ENCODE measurements around the gene RNF220. TPM values are rescaled to one million over a fixed set of nuclear protein-coding genes. Genes with fewer than 3 reads are reported as not detected.
A peak's percentile ranks its signal among the peaks of the same experiment; 100 is the strongest.

Gene RNF220
- total and polyA plus RNA-seq, 8 donors: 50.8 to 108 (median 91.3) TPM

- no peaks in the 10 kb centered on the region for H3K9me3 ChIP-seq
- ATAC-seq (peak; percentile 3), DNase-seq (peak in 2 of 4 donors; percentile 36 to 74)
- no peaks in the 10 kb centered on the region for H3K36me3 ChIP-seq
- TF ChIP-seq, protein P1, sequence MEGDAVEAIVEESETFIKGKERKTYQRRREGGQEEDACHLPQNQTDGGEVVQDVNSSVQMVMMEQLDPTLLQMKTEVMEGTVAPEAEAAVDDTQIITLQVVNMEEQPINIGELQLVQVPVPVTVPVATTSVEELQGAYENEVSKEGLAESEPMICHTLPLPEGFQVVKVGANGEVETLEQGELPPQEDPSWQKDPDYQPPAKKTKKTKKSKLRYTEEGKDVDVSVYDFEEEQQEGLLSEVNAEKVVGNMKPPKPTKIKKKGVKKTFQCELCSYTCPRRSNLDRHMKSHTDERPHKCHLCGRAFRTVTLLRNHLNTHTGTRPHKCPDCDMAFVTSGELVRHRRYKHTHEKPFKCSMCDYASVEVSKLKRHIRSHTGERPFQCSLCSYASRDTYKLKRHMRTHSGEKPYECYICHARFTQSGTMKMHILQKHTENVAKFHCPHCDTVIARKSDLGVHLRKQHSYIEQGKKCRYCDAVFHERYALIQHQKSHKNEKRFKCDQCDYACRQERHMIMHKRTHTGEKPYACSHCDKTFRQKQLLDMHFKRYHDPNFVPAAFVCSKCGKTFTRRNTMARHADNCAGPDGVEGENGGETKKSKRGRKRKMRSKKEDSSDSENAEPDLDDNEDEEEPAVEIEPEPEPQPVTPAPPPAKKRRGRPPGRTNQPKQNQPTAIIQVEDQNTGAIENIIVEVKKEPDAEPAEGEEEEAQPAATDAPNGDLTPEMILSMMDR (IDR thresholded peaks at IDR 0.05): peak in 1 of 2 donors; percentile 11
- peak overlapping the region in 1 of 2 donors; percentile 60 for H3K4me3 ChIP-seq
- no peaks in the 10 kb centered on the region for H3K27me3 ChIP-seq
- peak overlapping the region; percentile 45 to 96 for H3K27ac ChIP-seq
- H3K4me1 ChIP-seq: peaks cover 35 to 51% of the 10 kb centered on the region in 2 donors
- intact Hi-C loops (cut with DNase I): no loop called here
Observed at GRCh38 chr1:44672254-44672955, 267.4 kb downstream of the RNF220 start.

GRCh38 chr1:44672961-44673674 lies 268.1 kb downstream of the RNF220 start:
- H3K4me3 ChIP-seq: peak overlapping the region; percentile 40 to 60
- peaks cover 42 to 58% of the 10 kb centered on the region in 2 donors for H3K4me1 ChIP-seq
- H3K27ac ChIP-seq: peak overlapping the region; percentile 91 to 96
- intact Hi-C loops (cut with DNase I): no loop called here
- H3K27me3 ChIP-seq: no peaks in the 10 kb centered on the region
- H3K36me3 ChIP-seq: no peaks in the 10 kb centered on the region
- TF ChIP-seq, protein P1 (IDR thresholded peaks at IDR 0.05): no peak
- no peaks in the 10 kb centered on the region for H3K9me3 ChIP-seq
- ATAC-seq (no peak), DNase-seq (peak in 1 of 4 donors; percentile 35)

GRCh38 chr1:44673675-44674112 lies 268.6 kb downstream of the RNF220 start:
- peak; percentile 2 for ATAC-seq
- DNase-seq: no peak
- H3K36me3 ChIP-seq: no peaks in the 10 kb centered on the region
- no peaks in the 10 kb centered on the region for H3K27me3 ChIP-seq
- H3K4me3 ChIP-seq: peak overlapping the region; percentile 40 to 60
- peaks cover 42 to 63% of the 10 kb centered on the region in 2 donors for H3K4me1 ChIP-seq
- H3K9me3 ChIP-seq: no peaks in the 10 kb centered on the region
- H3K27ac ChIP-seq: peak overlapping the region; percentile 91 to 96
- TF ChIP-seq, protein P1 (IDR thresholded peaks at IDR 0.05): no peak
- intact Hi-C loops (cut with DNase I): no loop called here

- Histone ChIP-seq H3K36me3 (no peaks in the 10 kb centered on the region), H3K27me3 (no peaks in the 10 kb centered on the region), H3K27ac (peak within 1 kb of the TSS; percentile 91 to 96), H3K4me3 (peak within 1 kb of the TSS; percentile 40 to 60), H3K9me3 (no peaks in the 10 kb centered on the region), H3K4me1 (peaks cover 42 to 65% of the 10 kb centered on the region in 2 donors)
- DNase-seq (peak; percentile 99 to 100 (median 99)), ATAC-seq (peak; percentile 92)
- intact Hi-C loops (cut with DNase I): no loop called here
- TF ChIP-seq, protein P1 (IDR thresholded peaks at IDR 0.05): no peak
Observed at GRCh38 chr1:44674113-44675000, 269.3 kb downstream of the RNF220 start, which contains the start of the genes ARMH1 and TMEM53. TSS of gene ARMH1 (plus strand) at chr1:44674714. CDS start at chr1:44689698, 14,984 bp downstream. TSS of gene TMEM53 (minus strand) at chr1:44674481. CDS start at chr1:44674391, 90 bp downstream.
